Thoracic aorta (tissue), 2 donors: Measurements from ENCODE around the gene CNDP2. TPM values are rescaled to one million over a fixed set of nuclear protein-coding genes. Genes with fewer than 3 reads are reported as not detected.

ENCODE experiments used
- ATAC-seq: fragments of 150-250 bp; one replicate; pipeline ENCODE4 v1.8.0; 2017; ENCODE audit warnings: low read depth; ENCODE audit not compliant: insufficient number of reproducible peaks, low FRiP score
- DNase-seq: peaks from one replicate; pipeline ENCODE4 v3.0.0-alpha.2; 2020; ENCODE audit warnings: low spot score
- H3K27ac ChIP-seq, 2 donors: fragments of 200-600 bp; sonication (generic); 1 replicate in 1 of 2; 2 replicates in 1 of 2; pipeline ENCODE4 v1.5.1; 2016; ENCODE audit warnings: mild to moderate bottlenecking in 2 of 2, moderate library complexity in 2 of 2
- H3K27me3 ChIP-seq: fragments of 200-600 bp; sonication (generic); replicated peaks from 2 replicates; pipeline ENCODE4 v1.6.0; 2016; ENCODE audit warnings: mild to moderate bottlenecking; ENCODE audit not compliant: insufficient read depth
- H3K36me3 ChIP-seq: fragments of 200-600 bp; sonication (generic); one replicate; pipeline ENCODE4 v1.5.1; 2016
- H3K4me1 ChIP-seq, 2 donors: fragments of 200-600 bp; sonication (generic); 1 replicate in 1 of 2; 2 replicates in 1 of 2; pipeline versions ENCODE4 v1.5.1 to v1.6.0; 2016; ENCODE audit warnings: low read depth in 2 of 2, mild to moderate bottlenecking in 1 of 2; ENCODE audit not compliant: control insufficient read depth in 1 of 2
- H3K4me3 ChIP-seq: fragments of 200-600 bp; sonication (generic); 2 replicates; pipeline ENCODE4 v1.5.1; 2016; ENCODE audit warnings: mild to moderate bottlenecking
- H3K9me3 ChIP-seq: fragments of 200-600 bp; sonication (generic); 2 replicates; pipeline ENCODE4 v1.5.1; 2016
- total RNA-seq, 2 donors: library from RNA; depleted of rRNA; stranded (reverse); fragments of >200 nt; gene quantifications; one replicate each; pipeline versions ENCODE4 v1.1.0 to v1.2.3, GENCODE V29; 2016
- TF ChIP-seq, protein P1 (sequence below): fragments of 200-600 bp; sonication (generic); IDR thresholded peaks from one replicate; pipeline ENCODE4 v1.5.1; 2019; ENCODE audit warnings: antibody characterized with exemption

Gene CNDP2
- total RNA-seq, 2 donors from 2014 or later = 44.3 to 106 TPM

DNA sequence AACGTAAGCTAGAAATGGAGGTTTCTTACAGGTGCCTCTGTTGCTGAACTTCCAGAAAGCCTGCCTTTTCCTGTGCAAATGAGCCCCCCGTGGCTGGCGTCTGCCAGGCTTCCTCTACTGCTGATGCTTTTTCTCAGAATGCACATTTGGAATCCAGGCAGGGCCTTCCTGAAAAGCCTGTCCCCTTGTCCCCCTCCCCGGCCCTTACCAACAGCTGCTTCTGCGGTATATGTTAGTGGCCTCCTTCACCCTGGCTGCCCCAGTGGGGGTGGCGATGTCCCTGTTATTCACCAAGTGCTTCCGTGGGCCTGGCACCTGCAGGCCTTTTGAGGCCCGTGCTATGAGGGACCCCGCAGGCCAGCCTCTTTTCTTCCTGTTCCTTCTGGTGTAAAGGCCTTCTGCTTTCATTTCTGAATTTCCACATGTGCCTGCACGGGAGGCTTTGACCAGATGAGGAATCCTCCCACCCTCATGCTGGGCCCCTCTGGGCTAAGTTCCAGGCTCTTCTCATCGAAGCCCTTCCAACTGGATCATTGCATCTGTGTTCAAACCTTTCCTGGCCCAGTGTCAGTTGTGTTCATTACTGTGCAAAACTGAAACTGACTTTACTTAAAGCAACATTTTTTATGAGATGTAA lies 10.4 kb downstream of the CNDP2 start:
- no peak overlapping the region for H3K4me3 ChIP-seq
- H3K27me3 ChIP-seq = no peaks in the 10 kb centered on the region
- ATAC-seq = no peak
- DNase-seq = no peak
- no peak overlapping the region for H3K27ac ChIP-seq
- H3K36me3 ChIP-seq = peaks cover 22% of the 10 kb centered on the region
- H3K9me3 ChIP-seq = no peaks in the 10 kb centered on the region
- no peaks in the 10 kb centered on the region for H3K4me1 ChIP-seq
- TF ChIP-seq, protein P1, sequence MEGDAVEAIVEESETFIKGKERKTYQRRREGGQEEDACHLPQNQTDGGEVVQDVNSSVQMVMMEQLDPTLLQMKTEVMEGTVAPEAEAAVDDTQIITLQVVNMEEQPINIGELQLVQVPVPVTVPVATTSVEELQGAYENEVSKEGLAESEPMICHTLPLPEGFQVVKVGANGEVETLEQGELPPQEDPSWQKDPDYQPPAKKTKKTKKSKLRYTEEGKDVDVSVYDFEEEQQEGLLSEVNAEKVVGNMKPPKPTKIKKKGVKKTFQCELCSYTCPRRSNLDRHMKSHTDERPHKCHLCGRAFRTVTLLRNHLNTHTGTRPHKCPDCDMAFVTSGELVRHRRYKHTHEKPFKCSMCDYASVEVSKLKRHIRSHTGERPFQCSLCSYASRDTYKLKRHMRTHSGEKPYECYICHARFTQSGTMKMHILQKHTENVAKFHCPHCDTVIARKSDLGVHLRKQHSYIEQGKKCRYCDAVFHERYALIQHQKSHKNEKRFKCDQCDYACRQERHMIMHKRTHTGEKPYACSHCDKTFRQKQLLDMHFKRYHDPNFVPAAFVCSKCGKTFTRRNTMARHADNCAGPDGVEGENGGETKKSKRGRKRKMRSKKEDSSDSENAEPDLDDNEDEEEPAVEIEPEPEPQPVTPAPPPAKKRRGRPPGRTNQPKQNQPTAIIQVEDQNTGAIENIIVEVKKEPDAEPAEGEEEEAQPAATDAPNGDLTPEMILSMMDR = no peak

DNA sequence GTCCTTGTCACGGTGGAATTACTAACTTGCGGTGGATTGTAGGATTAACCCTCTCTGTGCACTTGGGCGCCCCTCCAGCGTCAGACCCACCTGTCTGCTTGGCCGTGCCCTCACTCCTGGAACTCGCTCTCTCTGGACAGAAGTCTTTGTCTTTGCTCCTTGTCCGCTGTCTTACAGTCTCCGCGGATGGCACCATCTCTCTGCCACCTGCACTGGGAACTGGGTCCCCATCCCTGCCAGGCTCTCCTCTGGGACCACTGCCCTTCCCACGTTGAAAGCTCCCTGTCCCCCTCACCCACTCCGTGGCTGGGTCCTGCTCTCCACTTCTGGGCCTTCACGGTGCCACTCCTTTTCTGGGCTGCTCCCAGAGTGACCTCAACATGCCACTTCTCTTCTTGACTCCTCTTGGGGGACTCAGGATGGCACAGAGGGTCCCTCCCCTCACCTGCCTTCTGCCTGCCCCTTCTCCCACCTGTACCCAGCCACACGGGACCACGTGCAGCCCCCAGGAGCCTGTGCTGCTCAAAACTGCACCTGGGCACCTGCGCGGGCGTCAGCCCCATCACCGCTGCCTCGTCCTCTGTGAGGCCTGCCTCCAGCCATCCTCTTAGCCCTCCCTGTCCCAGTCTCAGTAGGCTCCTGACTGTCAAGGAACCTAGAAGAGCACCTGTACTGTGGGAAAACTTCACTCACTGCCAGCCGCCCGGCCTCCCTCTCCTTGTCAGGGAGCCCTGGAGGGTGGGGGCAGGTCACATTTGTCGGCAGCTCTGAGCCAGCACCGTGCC lies 11.1 kb downstream of the CNDP2 start:
- Histone ChIP-seq H3K27ac (no peak overlapping the region), H3K4me3 (no peak overlapping the region), H3K27me3 (no peaks in the 10 kb centered on the region), H3K4me1 (no peaks in the 10 kb centered on the region), H3K9me3 (no peaks in the 10 kb centered on the region), H3K36me3 (peaks cover 22% of the 10 kb centered on the region)
- DNase-seq (no peak), ATAC-seq (no peak)
- TF ChIP-seq, protein P1 = no peak

DNA sequence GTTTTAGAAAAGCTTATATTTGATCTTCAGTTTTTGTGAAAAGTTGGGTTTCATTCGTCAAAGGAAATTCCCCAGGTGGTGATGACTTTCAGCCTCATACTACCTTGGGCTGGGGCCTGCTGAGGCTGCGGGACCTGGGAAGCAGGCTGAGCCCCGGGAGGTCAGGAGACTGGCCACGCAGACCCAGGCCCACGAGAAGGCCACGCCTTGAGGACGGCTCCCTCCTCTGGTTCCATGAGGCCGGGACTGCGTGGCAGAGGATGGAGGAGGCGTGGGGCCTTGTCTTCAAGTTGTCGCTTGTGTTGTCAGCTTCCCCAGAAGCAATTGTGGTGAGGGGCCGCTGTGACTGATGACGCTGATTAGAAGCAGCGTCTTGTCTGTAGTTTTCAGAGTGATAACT lies 11.8 kb downstream of the CNDP2 start:
- TF ChIP-seq, protein P1 = no peak
- Histone ChIP-seq H3K4me3 (no peak overlapping the region), H3K27ac (no peak overlapping the region), H3K4me1 (no peaks in the 10 kb centered on the region), H3K9me3 (no peaks in the 10 kb centered on the region), H3K36me3 (peaks cover 23% of the 10 kb centered on the region), H3K27me3 (no peaks in the 10 kb centered on the region)
- no peak for ATAC-seq
- no peak for DNase-seq

DNA sequence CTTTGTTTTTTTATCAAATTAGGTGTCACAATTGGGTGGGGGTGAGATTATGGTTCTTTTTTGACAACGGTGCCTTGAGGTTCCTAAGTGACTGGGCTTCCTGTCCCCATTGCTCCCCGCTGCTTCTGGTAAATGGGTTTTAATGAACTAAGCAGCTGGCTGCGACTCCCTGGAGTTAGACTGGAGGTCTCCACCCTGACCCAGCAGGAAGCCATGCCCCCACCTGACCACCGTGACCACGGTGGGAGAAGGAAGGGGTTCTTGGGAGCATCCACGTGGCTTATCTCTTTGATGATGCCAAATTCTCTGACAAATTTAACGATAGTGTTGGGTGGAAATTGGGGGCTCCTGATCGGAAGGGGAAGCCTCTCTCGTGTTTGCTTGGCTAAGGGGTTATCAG lies 12.2 kb downstream of the CNDP2 start:
- Histone ChIP-seq H3K27me3 (no peaks in the 10 kb centered on the region), H3K36me3 (peaks cover 27% of the 10 kb centered on the region), H3K9me3 (no peaks in the 10 kb centered on the region), H3K4me3 (no peak overlapping the region), H3K27ac (no peak overlapping the region), H3K4me1 (no peaks in the 10 kb centered on the region)
- ATAC-seq (no peak), DNase-seq (no peak)
- TF ChIP-seq, protein P1 = no peak

DNA sequence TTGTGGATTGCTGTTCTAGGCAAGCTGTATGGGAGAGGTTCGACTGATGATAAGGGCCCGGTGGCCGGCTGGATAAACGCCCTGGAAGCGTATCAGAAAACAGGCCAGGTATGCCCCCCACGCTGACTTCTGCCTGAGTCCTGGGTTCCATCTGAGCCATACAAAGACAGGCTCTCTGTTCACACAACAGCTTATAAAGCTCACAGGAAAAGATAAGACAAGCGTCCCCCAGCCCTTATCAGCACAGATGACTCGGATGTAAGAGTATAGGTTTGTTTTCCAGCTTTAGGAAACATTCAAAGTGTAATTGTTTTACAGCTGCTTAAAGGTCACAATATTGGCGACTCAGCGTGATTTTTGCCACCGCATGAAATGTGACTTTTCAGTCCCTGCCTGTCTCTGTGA lies 12.7 kb downstream of the CNDP2 start:
- TF ChIP-seq, protein P1 = no peak
- Histone ChIP-seq H3K4me3 (no peak overlapping the region), H3K27ac (no peak overlapping the region), H3K27me3 (no peaks in the 10 kb centered on the region), H3K36me3 (peaks cover 31% of the 10 kb centered on the region), H3K9me3 (no peaks in the 10 kb centered on the region), H3K4me1 (no peaks in the 10 kb centered on the region)
- no peak for DNase-seq
- ATAC-seq = no peak
